Sigmoid colon (tissue), 4 donors: ENCODE measurements around the gene JOSD1.

Experiments used
- EP300 ChIP-seq, 4 donors: sonication (generic); formaldehyde crosslinking; IDR thresholded peaks; one replicate each; pipeline ENCODE4 v1.6.1; 2017; ENCODE audit warnings: antibody characterized with exemption in 4 of 4
- POLR2A ChIP-seq, 2 donors: fragments of 450-650 bp; IDR thresholded peaks; one replicate each; pipeline ENCODE4 v1.6.1; 2016; ENCODE audit warnings: antibody characterized with exemption in 2 of 2, mild to moderate bottlenecking in 2 of 2, moderate library complexity in 2 of 2
- POLR2AphosphoS5 ChIP-seq, 4 donors: sonication (generic); formaldehyde crosslinking; IDR thresholded peaks; one replicate each; pipeline ENCODE4 v1.6.1; 2017; ENCODE audit warnings: antibody characterized with exemption in 4 of 4
- TF ChIP-seq, protein P1 (sequence below), 4 experiments: fragments of 450-650 bp in 3 of 4; fragments of 200-600 bp in 1 of 4; IDR thresholded peaks; one replicate each; pipeline ENCODE4 v1.5.1; 2016 to 2019; ENCODE audit warnings: antibody characterized with exemption in 4 of 4, mild to moderate bottlenecking in 3 of 4, moderate library complexity in 2 of 4

DNA sequence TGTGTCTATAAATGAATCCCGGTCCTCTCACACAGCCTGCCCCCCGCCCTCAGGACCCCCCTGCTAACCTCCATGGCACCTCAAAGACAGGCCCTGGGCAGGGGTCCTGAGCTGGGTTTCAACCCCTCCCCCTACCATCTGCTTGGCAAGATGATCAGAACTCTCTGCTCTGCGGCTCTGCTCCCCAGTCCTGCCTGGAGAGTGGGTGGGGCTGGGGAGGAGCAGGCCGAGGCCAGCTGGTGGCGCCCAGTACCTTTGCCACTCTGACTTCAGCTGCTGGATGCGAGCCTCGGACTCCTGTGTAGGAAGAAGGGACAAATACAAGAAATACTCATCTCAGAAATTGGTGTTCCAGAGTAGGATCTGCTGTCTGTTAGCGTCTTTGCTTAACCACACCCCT is 40.0 kb upstream of the JOSD1 start:
- TF ChIP-seq, protein P1, sequence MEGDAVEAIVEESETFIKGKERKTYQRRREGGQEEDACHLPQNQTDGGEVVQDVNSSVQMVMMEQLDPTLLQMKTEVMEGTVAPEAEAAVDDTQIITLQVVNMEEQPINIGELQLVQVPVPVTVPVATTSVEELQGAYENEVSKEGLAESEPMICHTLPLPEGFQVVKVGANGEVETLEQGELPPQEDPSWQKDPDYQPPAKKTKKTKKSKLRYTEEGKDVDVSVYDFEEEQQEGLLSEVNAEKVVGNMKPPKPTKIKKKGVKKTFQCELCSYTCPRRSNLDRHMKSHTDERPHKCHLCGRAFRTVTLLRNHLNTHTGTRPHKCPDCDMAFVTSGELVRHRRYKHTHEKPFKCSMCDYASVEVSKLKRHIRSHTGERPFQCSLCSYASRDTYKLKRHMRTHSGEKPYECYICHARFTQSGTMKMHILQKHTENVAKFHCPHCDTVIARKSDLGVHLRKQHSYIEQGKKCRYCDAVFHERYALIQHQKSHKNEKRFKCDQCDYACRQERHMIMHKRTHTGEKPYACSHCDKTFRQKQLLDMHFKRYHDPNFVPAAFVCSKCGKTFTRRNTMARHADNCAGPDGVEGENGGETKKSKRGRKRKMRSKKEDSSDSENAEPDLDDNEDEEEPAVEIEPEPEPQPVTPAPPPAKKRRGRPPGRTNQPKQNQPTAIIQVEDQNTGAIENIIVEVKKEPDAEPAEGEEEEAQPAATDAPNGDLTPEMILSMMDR (IDR thresholded peaks at IDR 0.05): no peak
- TF ChIP-seq POLR2AphosphoS5 (IDR thresholded peaks at IDR 0.05) (no peak), EP300 (IDR thresholded peaks at IDR 0.05) (no peak), POLR2A (IDR thresholded peaks at IDR 0.05) (no peak)
